ENCODE data around the gene GEN1.

The GEN1 gene

GRCh38 chr2:17754773-17755425 lies 961 bp downstream of the GEN1 start:
- DNase-seq (ENCODE audit: low read depth): no peak

- no peak for DNase-seq (ENCODE audit: low read depth)
Observed at GRCh38 chr2:17756668-17757067, 2.7 kb downstream of the GEN1 start.

- no peak for DNase-seq (ENCODE audit: low read depth)
Observed at GRCh38 chr2:17757321-17757720, 3.4 kb downstream of the GEN1 start.

- no peak for DNase-seq (ENCODE audit: low read depth)
Observed at GRCh38 chr2:17758118-17758517, 4.2 kb downstream of the GEN1 start.

GRCh38 chr2:17759805-17760204 lies 5.9 kb downstream of the GEN1 start:
- DNase-seq (ENCODE audit: low read depth): no peak

GRCh38 chr2:17762451-17762850 lies 8.5 kb downstream of the GEN1 start:
- no peak for DNase-seq (ENCODE audit: low read depth)

- no peak for DNase-seq (ENCODE audit: low read depth)
Observed at GRCh38 chr2:17763641-17764333, 9.8 kb downstream of the GEN1 start.

- DNase-seq (ENCODE audit: low read depth): no peak
Observed at GRCh38 chr2:17765398-17765797, 11.5 kb downstream of the GEN1 start.

- DNase-seq (ENCODE audit: low read depth): no peak
Observed at GRCh38 chr2:17768894-17769293, 15.0 kb downstream of the GEN1 start.

- no peak for DNase-seq (ENCODE audit: low read depth)
Observed at GRCh38 chr2:17771956-17772355, 18.0 kb downstream of the GEN1 start.

- DNase-seq (ENCODE audit: low read depth): no peak
Observed at GRCh38 chr2:17772532-17772931, 18.6 kb downstream of the GEN1 start.

GRCh38 chr2:17780546-17780945 lies 26.6 kb downstream of the GEN1 start:
- DNase-seq (ENCODE audit: low read depth): no peak

- DNase-seq (ENCODE audit: low read depth): no peak
Observed at GRCh38 chr2:17781482-17781881, 27.5 kb downstream of the GEN1 start.

GRCh38 chr2:17786727-17787126 lies 32.8 kb downstream of the GEN1 start:
- no peak for DNase-seq (ENCODE audit: low read depth)

- DNase-seq (ENCODE audit: low read depth): no peak
Observed at GRCh38 chr2:17788773-17789172, 34.8 kb downstream of the GEN1 start.

- no peak for DNase-seq (ENCODE audit: low read depth)
Observed at GRCh38 chr2:17790536-17790935, 36.6 kb downstream of the GEN1 start.

GRCh38 chr2:17791121-17791816 lies 37.3 kb downstream of the GEN1 start:
- DNase-seq (ENCODE audit: low read depth): no peak

GRCh38 chr2:17791817-17792130 lies 37.8 kb downstream of the GEN1 start:
- DNase-seq (ENCODE audit: low read depth): no peak

GRCh38 chr2:17792515-17792914 lies 38.6 kb downstream of the GEN1 start:
- DNase-seq (ENCODE audit: low read depth): no peak

- no peak for DNase-seq (ENCODE audit: low read depth)
Observed at GRCh38 chr2:17793296-17793695, 39.4 kb downstream of the GEN1 start.

GRCh38 chr2:17793803-17794354 lies 39.9 kb downstream of the GEN1 start:
- DNase-seq (ENCODE audit: low read depth): no peak

GRCh38 chr2:17795309-17795708 lies 41.4 kb downstream of the GEN1 start:
- no peak for DNase-seq (ENCODE audit: low read depth)

- no peak for DNase-seq (ENCODE audit: low read depth)
Observed at GRCh38 chr2:17798338-17798737, 44.4 kb downstream of the GEN1 start.

Data from stimulated activated CD8-positive, alpha-beta memory T cell treated with anti-CD3 and anti-CD28 coated beads, Interleukin-12 subunit alpha, Interleukin-12 subunit beta, amount 100 ng/mL, for 1 hour (primary cell).